Lower lobe of right lung (tissue), 2 donors: ENCODE results near the gene RTEL1. TPM values are rescaled to one million over a fixed set of nuclear protein-coding genes. Genes with fewer than 3 reads are reported as not detected.
"Not testable (repeated sequence)": the region's sequence is repeated elsewhere in the genome, so short reads cannot be mapped to it uniquely, and the experiment has no call there.

ENCODE experiments used
- ATAC-seq, 2 donors: fragments of 200-7000 bp; cut with Tn5 transposase; one replicate each; pipeline ENCODE4 v1.9.1; 2020 to 2022; ENCODE audit warnings: mild to moderate bottlenecking in 2 of 2, moderate library complexity in 2 of 2
- DNase-seq: peaks from one replicate; pipeline ENCODE4 v3.0.0-alpha.2; 2020
- H3K27ac ChIP-seq: fragments of 200-600 bp; one replicate; pipeline ENCODE4 v1.8.0; 2022
- H3K27me3 ChIP-seq: fragments of 200-600 bp; one replicate; pipeline ENCODE4 v1.8.0; 2022; ENCODE audit warnings: low read depth
- H3K36me3 ChIP-seq: fragments of 200-600 bp; one replicate; pipeline ENCODE4 v1.8.0; 2022; ENCODE audit warnings: mild to moderate bottlenecking
- H3K4me1 ChIP-seq: fragments of 200-600 bp; one replicate; pipeline ENCODE4 v1.8.0; 2022
- H3K4me3 ChIP-seq: fragments of 200-600 bp; one replicate; pipeline ENCODE4 v1.8.0; 2022; ENCODE audit warnings: mild to moderate bottlenecking
- H3K9me3 ChIP-seq: fragments of 200-600 bp; one replicate; pipeline ENCODE4 v1.8.0; 2022
- intact Hi-C: fragments of 100-400 bp; cut with DNase I; formaldehyde crosslinking; loops from one replicate; pipeline ENCODE4 v1.11.0; 2022
- total RNA-seq: library from RNA; stranded (reverse); fragmentation: NEBNext Ultra II Directional; extraction: Animal tissue kit (Norgen Biotek cat#: 25700); gene quantifications from one replicate; pipeline ENCODE4 v1.2.1, GENCODE V29; 2021
- TF ChIP-seq, protein P1 (sequence below): fragments of 200-600 bp; IDR thresholded peaks from one replicate; pipeline ENCODE4 v1.8.0; 2022; ENCODE audit warnings: antibody characterized with exemption, mild to moderate bottlenecking
- donor health status: DM: no; HTN: yes; CAD: no; lungs with severe emphysema.

The RTEL1 gene
- total RNA-seq, 1 donor from 2014 or later: 23.8 TPM

GRCh38 chr20:63664861-63665594 lies 6.9 kb downstream of the RTEL1 start:
- no peak overlapping the region for H3K4me3 ChIP-seq
- TF ChIP-seq, protein P1, sequence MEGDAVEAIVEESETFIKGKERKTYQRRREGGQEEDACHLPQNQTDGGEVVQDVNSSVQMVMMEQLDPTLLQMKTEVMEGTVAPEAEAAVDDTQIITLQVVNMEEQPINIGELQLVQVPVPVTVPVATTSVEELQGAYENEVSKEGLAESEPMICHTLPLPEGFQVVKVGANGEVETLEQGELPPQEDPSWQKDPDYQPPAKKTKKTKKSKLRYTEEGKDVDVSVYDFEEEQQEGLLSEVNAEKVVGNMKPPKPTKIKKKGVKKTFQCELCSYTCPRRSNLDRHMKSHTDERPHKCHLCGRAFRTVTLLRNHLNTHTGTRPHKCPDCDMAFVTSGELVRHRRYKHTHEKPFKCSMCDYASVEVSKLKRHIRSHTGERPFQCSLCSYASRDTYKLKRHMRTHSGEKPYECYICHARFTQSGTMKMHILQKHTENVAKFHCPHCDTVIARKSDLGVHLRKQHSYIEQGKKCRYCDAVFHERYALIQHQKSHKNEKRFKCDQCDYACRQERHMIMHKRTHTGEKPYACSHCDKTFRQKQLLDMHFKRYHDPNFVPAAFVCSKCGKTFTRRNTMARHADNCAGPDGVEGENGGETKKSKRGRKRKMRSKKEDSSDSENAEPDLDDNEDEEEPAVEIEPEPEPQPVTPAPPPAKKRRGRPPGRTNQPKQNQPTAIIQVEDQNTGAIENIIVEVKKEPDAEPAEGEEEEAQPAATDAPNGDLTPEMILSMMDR: no peak
- ATAC-seq: no peak
- intact Hi-C loops: no loop called here
- no peaks in the 10 kb centered on the region for H3K9me3 ChIP-seq
- H3K4me1 ChIP-seq: no peaks in the 10 kb centered on the region
- peaks cover 74% of the 10 kb centered on the region for H3K36me3 ChIP-seq
- no peak for DNase-seq
- no peak overlapping the region for H3K27ac ChIP-seq
- H3K27me3 ChIP-seq: no peaks in the 10 kb centered on the region

- DNase-seq (no peak), ATAC-seq (no peak)
- Histone ChIP-seq H3K4me3 (no peak overlapping the region), H3K36me3 (peaks cover 78% of the 10 kb centered on the region), H3K27ac (no peak overlapping the region), H3K27me3 (no peaks in the 10 kb centered on the region), H3K9me3 (no peaks in the 10 kb centered on the region), H3K4me1 (no peaks in the 10 kb centered on the region)
- intact Hi-C loops: no loop called here
- TF ChIP-seq, protein P1: no peak
Measured at GRCh38 chr20:63665708-63666107, 7.6 kb downstream of the RTEL1 start.

- ATAC-seq (no peak), DNase-seq (no peak)
- TF ChIP-seq, protein P1: no peak
- Histone ChIP-seq H3K4me1 (no peaks in the 10 kb centered on the region), H3K36me3 (peaks cover 67% of the 10 kb centered on the region), H3K27me3 (no peaks in the 10 kb centered on the region), H3K27ac (no peak overlapping the region), H3K4me3 (no peak overlapping the region), H3K9me3 (no peaks in the 10 kb centered on the region)
- intact Hi-C loops: no loop called here
Measured at GRCh38 chr20:63667858-63668257, 9.7 kb downstream of the RTEL1 start.

DNA sequence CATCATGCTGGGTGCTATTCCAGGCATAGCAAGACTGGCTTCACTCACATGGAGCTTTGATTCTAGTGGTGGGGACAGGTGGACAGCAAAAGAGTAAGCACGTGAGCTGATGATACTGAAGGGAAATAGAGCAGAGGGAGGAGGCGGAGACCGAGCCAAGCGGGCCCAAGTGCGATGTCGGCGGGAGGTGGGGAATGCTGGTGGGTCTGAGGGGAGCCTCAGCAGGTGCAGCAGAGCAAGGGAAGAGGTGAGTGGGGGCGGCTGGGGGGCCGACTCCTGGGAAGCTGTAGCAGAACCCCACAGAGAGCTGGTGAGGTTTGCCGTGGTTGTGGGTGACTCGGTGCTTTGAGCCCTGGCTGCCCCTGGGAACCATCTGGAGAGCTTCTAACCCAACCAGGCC lies 10.2 kb downstream of the RTEL1 start:
- intact Hi-C loops: no loop called here
- H3K36me3 ChIP-seq: peaks cover 62% of the 10 kb centered on the region
- no peaks in the 10 kb centered on the region for H3K27me3 ChIP-seq
- ATAC-seq: no peak
- no peak for DNase-seq
- no peak overlapping the region for H3K27ac ChIP-seq
- no peaks in the 10 kb centered on the region for H3K4me1 ChIP-seq
- H3K4me3 ChIP-seq: no peak overlapping the region
- no peaks in the 10 kb centered on the region for H3K9me3 ChIP-seq
- TF ChIP-seq, protein P1: no peak

DNA sequence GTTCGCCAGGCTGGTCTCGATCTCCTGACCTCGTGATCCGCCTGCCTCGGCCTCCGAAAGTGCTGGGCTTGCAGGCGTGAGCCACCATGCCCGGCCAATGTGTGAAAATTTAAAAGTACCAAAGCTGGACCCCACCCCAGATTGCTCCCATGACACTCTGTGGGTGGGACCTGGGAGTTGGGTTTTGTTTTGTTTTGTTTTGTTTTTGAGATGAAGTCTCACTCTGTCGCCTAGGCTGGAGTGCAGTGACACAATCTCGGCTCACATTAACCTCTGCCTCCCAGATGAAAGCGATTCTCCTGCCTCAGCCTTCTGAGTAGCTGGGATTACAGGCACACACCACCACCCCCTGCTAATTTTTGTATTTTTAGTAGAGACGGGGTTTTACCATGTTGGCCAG lies 13.6 kb downstream of the RTEL1 start:
- H3K4me1 ChIP-seq, intact Hi-C loops, ATAC-seq, H3K9me3 ChIP-seq, H3K27ac ChIP-seq, DNase-seq, H3K27me3 ChIP-seq, H3K4me3 ChIP-seq: not testable (repeated sequence)
- peaks cover 68% of the 10 kb centered on the region for H3K36me3 ChIP-seq

GRCh38 chr20:63672666-63673065 lies 14.6 kb downstream of the RTEL1 start:
- H3K4me3 ChIP-seq: no peak overlapping the region
- no peak overlapping the region for H3K27ac ChIP-seq
- intact Hi-C loops: no loop called here
- peaks cover 65% of the 10 kb centered on the region for H3K36me3 ChIP-seq
- no peaks in the 10 kb centered on the region for H3K9me3 ChIP-seq
- no peak for ATAC-seq
- no peaks in the 10 kb centered on the region for H3K27me3 ChIP-seq
- TF ChIP-seq, protein P1: no peak
- no peaks in the 10 kb centered on the region for H3K4me1 ChIP-seq
- DNase-seq: no peak
